Hepatocyte (in vitro differentiated cells): Measurements from ENCODE around the gene WIPF3.

ENCODE experiments used
- EZH2phosphoT487 ChIP-seq: fragments of 200-600 bp; sonication (generic); IDR thresholded peaks from one replicate; pipeline ENCODE4 v1.6.1; 2018; ENCODE audit warnings: antibody characterized with exemption, mild to moderate bottlenecking, low read depth, moderate library complexity; ENCODE audit not compliant: unreplicated experiment, severe bottlenecking
- TF ChIP-seq, protein P1 (sequence below): fragments of 200-600 bp; sonication (generic); IDR thresholded peaks from 2 replicates; pipeline ENCODE4 v1.5.1; 2016; ENCODE audit warnings: antibody characterized with exemption, mild to moderate bottlenecking; ENCODE audit not compliant: poor library complexity

DNA sequence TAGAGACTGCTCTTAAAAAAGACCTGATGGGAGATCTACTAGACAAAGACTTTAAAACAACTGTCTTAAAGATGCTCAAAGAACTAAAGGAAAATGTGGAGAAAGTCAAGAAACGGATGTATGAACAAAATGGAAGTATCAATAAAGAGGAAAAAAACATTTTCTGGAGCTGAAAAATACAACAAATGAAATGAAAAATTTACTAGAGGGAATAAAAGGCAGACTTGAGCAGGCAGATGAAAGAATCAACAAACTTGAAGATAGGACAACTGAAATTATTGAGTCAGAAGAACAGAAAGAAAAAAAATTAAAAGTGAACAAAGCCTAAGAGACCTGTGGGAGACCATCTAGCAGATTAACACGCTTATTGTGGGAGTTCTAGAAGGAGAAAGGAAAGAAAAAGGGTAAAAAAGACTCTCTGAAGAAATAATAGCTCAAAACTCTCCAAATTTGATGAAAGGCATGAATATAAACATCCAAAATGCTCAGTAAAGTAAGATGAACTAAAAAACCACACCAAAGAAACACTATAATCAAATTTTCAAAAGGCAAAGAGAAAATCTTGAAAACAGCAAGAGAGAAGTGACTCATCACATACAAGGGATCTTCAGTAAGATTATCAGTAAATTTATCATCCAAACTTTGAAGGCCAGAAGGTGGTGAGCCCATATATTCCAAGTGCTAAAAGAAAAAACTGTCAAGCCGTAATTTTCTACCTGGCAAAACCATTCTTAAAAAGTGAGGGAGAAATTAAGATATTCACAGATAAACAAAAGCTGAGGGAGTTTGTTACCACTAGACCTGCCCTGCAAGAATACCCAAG lies 100.1 kb downstream of the WIPF3 start:
- TF ChIP-seq, protein P1, sequence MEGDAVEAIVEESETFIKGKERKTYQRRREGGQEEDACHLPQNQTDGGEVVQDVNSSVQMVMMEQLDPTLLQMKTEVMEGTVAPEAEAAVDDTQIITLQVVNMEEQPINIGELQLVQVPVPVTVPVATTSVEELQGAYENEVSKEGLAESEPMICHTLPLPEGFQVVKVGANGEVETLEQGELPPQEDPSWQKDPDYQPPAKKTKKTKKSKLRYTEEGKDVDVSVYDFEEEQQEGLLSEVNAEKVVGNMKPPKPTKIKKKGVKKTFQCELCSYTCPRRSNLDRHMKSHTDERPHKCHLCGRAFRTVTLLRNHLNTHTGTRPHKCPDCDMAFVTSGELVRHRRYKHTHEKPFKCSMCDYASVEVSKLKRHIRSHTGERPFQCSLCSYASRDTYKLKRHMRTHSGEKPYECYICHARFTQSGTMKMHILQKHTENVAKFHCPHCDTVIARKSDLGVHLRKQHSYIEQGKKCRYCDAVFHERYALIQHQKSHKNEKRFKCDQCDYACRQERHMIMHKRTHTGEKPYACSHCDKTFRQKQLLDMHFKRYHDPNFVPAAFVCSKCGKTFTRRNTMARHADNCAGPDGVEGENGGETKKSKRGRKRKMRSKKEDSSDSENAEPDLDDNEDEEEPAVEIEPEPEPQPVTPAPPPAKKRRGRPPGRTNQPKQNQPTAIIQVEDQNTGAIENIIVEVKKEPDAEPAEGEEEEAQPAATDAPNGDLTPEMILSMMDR: no peak
- TF ChIP-seq EZH2phosphoT487: no peak
